HepG2 (cell line): Measurements from ENCODE around the gene ATP5MK. TPM values are rescaled to one million over a fixed set of nuclear protein-coding genes. Genes with fewer than 3 reads are reported as not detected.
A peak's percentile ranks its signal among the peaks of the same experiment; 100 is the strongest.

Experiments used
- ARID4A ChIP-seq: sonication (generic); formaldehyde crosslinking; IDR thresholded peaks from 2 replicates; pipeline ENCODE4 v1.5.0; 2020; ENCODE audit warnings: mild to moderate bottlenecking, missing genetic modification reagents, borderline replicate concordance
- ASH2L ChIP-seq: fragments of 300-600, 200-600 bp; sonication (generic); IDR thresholded peaks from 2 replicates; pipeline ENCODE4 v1.7.0; 2017; ENCODE audit warnings: low read depth, mild to moderate bottlenecking, moderate library complexity, mixed read lengths, low read length; ENCODE audit not compliant: insufficient read length
- GTF3A ChIP-seq: sonication (generic); formaldehyde crosslinking; conservative IDR thresholded peaks from 2 replicates; pipeline ENCODE4 v1.4.0; 2020; ENCODE audit warnings: mild to moderate bottlenecking, missing genetic modification reagents
- NFE2L2 ChIP-seq: fragments of 150-350 bp; IDR thresholded peaks from 2 replicates; pipeline ENCODE4 v1.6.1; 2014; ENCODE audit warnings: low read length
- PHF5A ChIP-seq: IDR thresholded peaks from one replicate; pipeline ENCODE4 v1.6.1; 2018; ENCODE audit warnings: low read depth, missing genetic modification reagents; ENCODE audit not compliant: unreplicated experiment
- SKI ChIP-seq: fragments of 450-650 bp; IDR thresholded peaks from one replicate; pipeline ENCODE4 v1.6.1; 2018; ENCODE audit warnings: mild to moderate bottlenecking; ENCODE audit not compliant: partially characterized antibody
- SMYD3 ChIP-seq: sonication (generic); formaldehyde crosslinking; IDR thresholded peaks from 2 replicates; pipeline ENCODE4 v1.8.1; 2023; ENCODE audit warnings: mild to moderate bottlenecking, missing genetic modification reagents
- SP5 ChIP-seq: IDR thresholded peaks from 2 replicates; pipeline ENCODE4 v1.6.1; 2016; ENCODE audit warnings: low read depth, borderline replicate concordance
- SUZ12 ChIP-seq: fragments of 150-350 bp; IDR thresholded peaks from 2 replicates; pipeline ENCODE4 v1.6.1; 2014; ENCODE audit warnings: low read depth, low read length
- TBP ChIP-seq: sonication (generic); formaldehyde crosslinking; IDR thresholded peaks from 2 replicates; pipeline ENCODE4 v1.5.0; 2020; ENCODE audit warnings: missing genetic modification reagents
- ZBTB39 ChIP-seq: sonication (generic); formaldehyde crosslinking; IDR thresholded peaks from 2 replicates; pipeline ENCODE4 v1.5.0; 2020; ENCODE audit warnings: missing genetic modification reagents
- ZFP41 ChIP-seq: sonication (generic); formaldehyde crosslinking; IDR thresholded peaks from 2 replicates; pipeline ENCODE4 v1.4.0; 2020; ENCODE audit warnings: mild to moderate bottlenecking, missing genetic modification reagents, borderline replicate concordance
- ZNF362 ChIP-seq: sonication (generic); formaldehyde crosslinking; IDR thresholded peaks from 2 replicates; pipeline ENCODE4 v1.4.0; 2020; ENCODE audit warnings: missing genetic modification reagents, mild to moderate bottlenecking, borderline replicate concordance
- ZNF558 ChIP-seq: sonication (generic); formaldehyde crosslinking; IDR thresholded peaks from 2 replicates; pipeline ENCODE4 v1.9.0; 2022; ENCODE audit warnings: mild to moderate bottlenecking, missing genetic modification reagents, borderline replicate concordance
- ZNF564 ChIP-seq: sonication (generic); formaldehyde crosslinking; IDR thresholded peaks from 2 replicates; pipeline ENCODE4 v1.8.1; 2023; ENCODE audit warnings: mild to moderate bottlenecking, missing genetic modification reagents
- ZNF607 ChIP-seq: sonication (generic); formaldehyde crosslinking; IDR thresholded peaks from 2 replicates; pipeline ENCODE4 v1.5.1; 2020; ENCODE audit warnings: missing genetic modification reagents, mild to moderate bottlenecking, borderline replicate concordance
- ZSCAN5A ChIP-seq: sonication (generic); formaldehyde crosslinking; IDR thresholded peaks from 2 replicates; pipeline ENCODE4 v1.8.0; 2022; ENCODE audit warnings: mild to moderate bottlenecking, missing genetic modification reagents, borderline replicate concordance
- ZUFSP ChIP-seq: sonication (generic); formaldehyde crosslinking; IDR thresholded peaks from 2 replicates; pipeline ENCODE4 v1.9.0; 2021; ENCODE audit warnings: missing genetic modification reagents, mild to moderate bottlenecking, borderline replicate concordance
- polyA plus RNA-seq, 8 experiments: library from polyadenylated mRNA; depleted of rRNA in 3 of 8; stranded (reverse) in 7 of 8; unstranded in 1 of 8; fragments of >200 nt; fragmentation: Illumina TruSeq in 4 of 8; extraction: Trizol in 4 of 8; gene quantifications; 2 replicates each; pipeline versions ENCODE4 v1.2.1 to v1.2.3, GENCODE V29; 2011 to 2016; ENCODE audit warnings: low read depth in 4 of 8, missing spikeins in 1 of 8, mixed read lengths in 1 of 8; ENCODE audit not compliant: insufficient read depth in 1 of 8
- total RNA-seq, 5 experiments: library from RNA; depleted of rRNA; stranded (reverse); fragments of >200 nt; fragmentation: Illumina TruSeq; extraction: Trizol; gene quantifications; 2 replicates each; pipeline ENCODE4 v1.2.3, GENCODE V29; 2016; ENCODE audit warnings: low read depth in 1 of 5

ATP5MK gene
- total and polyA plus RNA-seq, 2 of the 13 experiments (the other 11 are each of a cell fraction or from before 2014, with no cell fraction given) = 312 to 517 TPM

- TF ChIP-seq PHF5A (CRISPR knock-in tag) (no peak), NFE2L2 (no peak), ZNF607 (CRISPR knock-in tag) (peak; percentile 18; the same call in 1 of the 2 replicates), SP5 (peak; percentile 15; the same call in 1 of the 2 replicates), SKI (no peak), ZFP41 (CRISPR knock-in tag) (no peak; the same call in 1 of the 2 replicates), GTF3A (no peak), SUZ12 (no peak), TBP (no peak), ASH2L (peak; percentile 77), ZNF564 (CRISPR knock-in tag) (peak; percentile 56; the same call in 1 of the 2 replicates), ZNF362 (CRISPR knock-in tag) (peak; percentile 27; the same call in 1 of the 2 replicates), ZUFSP (no peak), SMYD3 (CRISPR knock-in tag) (no peak), ZBTB39 (CRISPR knock-in tag) (0 out of 2 replicates have a peak, but pooled peaks have one; percentile 76), ZSCAN5A (no peak), ARID4A (CRISPR knock-in tag) (peak; percentile 97), ZNF558 (CRISPR knock-in tag) (no peak)
Measured at GRCh38 chr10:103396067-103396788, at the start of gene ATP5MK, which contains the start of gene PDCD11 (continued).
